Fibroblast of pulmonary artery (primary cell): ENCODE data around the gene TWF1.

ENCODE experiments used
- DNase-seq: peaks from one replicate; pipeline ENCODE4 v3.0.0-alpha.2; 2010; ENCODE audit warnings: low read depth
- H3K4me3 ChIP-seq: replicated peaks from 2 replicates; pipeline ENCODE4 v1.5.1; 2011; ENCODE audit warnings: low read depth, mild to moderate bottlenecking, control low read depth, low read length, moderate library complexity
- CTCF ChIP-seq: IDR thresholded peaks from 2 replicates; pipeline ENCODE4 v1.5.1; 2011; ENCODE audit warnings: mild to moderate bottlenecking, control low read depth, low read length, inconsistent platforms; ENCODE audit errors: missing control alignments

The TWF1 gene

GRCh38 chr12:43826681-43827080 is 20.6 kb upstream of the TWF1 start:
- DNase-seq = no peak
- no peak for TF ChIP-seq CTCF
- no peak overlapping the region for H3K4me3 ChIP-seq

- DNase-seq = no peak
- no peak overlapping the region for H3K4me3 ChIP-seq
- no peak for TF ChIP-seq CTCF
These were observed 18.2 kb upstream of the TWF1 start for GRCh38 chr12:43824207-43824775.

GRCh38 chr12:43816168-43816567 is 10.1 kb upstream of the TWF1 start:
- TF ChIP-seq CTCF = no peak
- no peak overlapping the region for H3K4me3 ChIP-seq

GRCh38 chr12:43815416-43815815 is 9.3 kb upstream of the TWF1 start:
- no peak for TF ChIP-seq CTCF
- no peak for DNase-seq
- no peak overlapping the region for H3K4me3 ChIP-seq

More at GRCh38 chr12:43816168-43816567, 10.1 kb upstream of the TWF1 start:
- no peak for DNase-seq

- no peak overlapping the region for H3K4me3 ChIP-seq
- no peak for TF ChIP-seq CTCF
- no peak for DNase-seq
These were observed 6.8 kb upstream of the TWF1 start for GRCh38 chr12:43812926-43813325.

GRCh38 chr12:43812057-43812456 is 5.9 kb upstream of the TWF1 start:
- DNase-seq = no peak
- TF ChIP-seq CTCF = no peak
- no peak overlapping the region for H3K4me3 ChIP-seq

- H3K4me3 ChIP-seq = no peak overlapping the region
These were observed 1.3 kb upstream of the TWF1 start for GRCh38 chr12:43807386-43807785.

More at GRCh38 chr12:43807386-43807785, 1.3 kb upstream of the TWF1 start:
- TF ChIP-seq CTCF = no peak
- no peak for DNase-seq
